GM23338 (cell line): ENCODE results near the gene SAPCD1. TPM values are rescaled to one million over a fixed set of nuclear protein-coding genes. Genes with fewer than 3 reads are reported as not detected.
A peak's percentile ranks its signal among the peaks of the same experiment; 100 is the strongest.

Experiments used
- ATAC-seq: fragments of 200-7000 bp; cut with Tn5 transposase; 3 replicates; pipeline ENCODE4 v1.9.1; 2020
- DNase-seq: peaks from one replicate; pipeline ENCODE4 v3.0.0-alpha.2; 2015; ENCODE audit warnings: low spot score
- H2AFZ ChIP-seq: fragments of 200-600 bp; sonication (generic); 2 replicates; pipeline ENCODE4 v1.8.0; 2016; ENCODE audit warnings: antibody characterized with exemption, mild to moderate bottlenecking, moderate library complexity
- H3F3A ChIP-seq: fragments of 200-600 bp; sonication (generic); replicated peaks from 2 replicates; pipeline ENCODE4 v1.8.0; 2017; ENCODE audit warnings: antibody characterized with exemption, mixed run types, low read depth
- H3K27ac ChIP-seq: fragments of 200-600 bp; sonication (generic); 2 replicates; pipeline ENCODE4 v1.6.1; 2016; ENCODE audit warnings: low read depth
- H3K27me3 ChIP-seq: fragments of 200-600 bp; sonication (generic); 2 replicates; pipeline ENCODE4 v1.8.0; 2016; ENCODE audit warnings: mild to moderate bottlenecking, mixed run types, moderate library complexity; ENCODE audit not compliant: insufficient read depth
- H3K36me3 ChIP-seq: fragments of 200-600 bp; sonication (generic); 2 replicates; pipeline ENCODE4 v1.8.0; 2016; ENCODE audit warnings: mild to moderate bottlenecking; ENCODE audit not compliant: insufficient read depth
- H3K4me1 ChIP-seq: fragments of 200-600 bp; sonication (generic); 2 replicates; pipeline ENCODE4 v1.8.0; 2016; ENCODE audit warnings: mild to moderate bottlenecking, moderate library complexity; ENCODE audit not compliant: insufficient read depth
- H3K4me2 ChIP-seq: fragments of 200-600 bp; sonication (generic); 2 replicates; pipeline ENCODE4 v1.7.1; 2017; ENCODE audit warnings: mixed run types
- H3K4me3 ChIP-seq: fragments of 200-600 bp; sonication (generic); 2 replicates; pipeline ENCODE4 v1.6.1; 2016; ENCODE audit warnings: mixed run types
- H3K79me2 ChIP-seq: fragments of 200-600 bp; sonication (generic); replicated peaks from 2 replicates; pipeline ENCODE4 v1.8.0; 2017; ENCODE audit warnings: mild to moderate bottlenecking; ENCODE audit not compliant: insufficient read depth
- H3K9me2 ChIP-seq: fragments of 200-600 bp; sonication (generic); 2 replicates; pipeline ENCODE4 v1.8.0; 2017; ENCODE audit not compliant: insufficient read depth
- H4K20me1 ChIP-seq: fragments of 200-600 bp; sonication (generic); replicated peaks from 2 replicates; pipeline ENCODE4 v1.8.0; 2017; ENCODE audit warnings: mild to moderate bottlenecking; ENCODE audit not compliant: insufficient read depth
- H3K27ac Mint-ChIP-seq: 2 replicates; pipeline ENCODE4 v1.8.0; 2020; ENCODE audit warnings: inconsistent platforms, mild to moderate bottlenecking, moderate library complexity, mixed read lengths
- H3K27me3 Mint-ChIP-seq: 3 replicates; pipeline ENCODE4 v1.8.0; 2022; ENCODE audit warnings: low read depth, mild to moderate bottlenecking, moderate library complexity, mixed read lengths, inconsistent platforms; ENCODE audit not compliant: insufficient read depth, poor library complexity
- H3K36me3 Mint-ChIP-seq: 3 replicates; pipeline ENCODE4 v1.8.0; 2021; ENCODE audit warnings: low read depth, mild to moderate bottlenecking, inconsistent platforms, moderate library complexity, mixed read lengths
- H3K4me1 Mint-ChIP-seq: 3 replicates; pipeline ENCODE4 v1.8.0; 2020; ENCODE audit warnings: mild to moderate bottlenecking, inconsistent platforms, mixed read lengths
- H3K4me3 Mint-ChIP-seq: 3 replicates; pipeline ENCODE4 v1.8.0; 2021; ENCODE audit warnings: moderate library complexity, mild to moderate bottlenecking, inconsistent platforms, mixed read lengths
- H3K9me3 Mint-ChIP-seq: 3 replicates; pipeline ENCODE4 v1.8.0; 2020; ENCODE audit warnings: moderate library complexity, mild to moderate bottlenecking, inconsistent platforms, mixed read lengths
- CREB1 ChIP-seq: fragments of 250-450 bp; sonication (Bioruptor Pico); IDR thresholded peaks from 2 replicates; pipeline ENCODE4 v1.5.0; 2020; ENCODE audit warnings: low read depth, mild to moderate bottlenecking, moderate library complexity
- CTCF ChIP-seq, 2 experiments: fragments of 200-600 bp in 1 of 2; sonication (generic) in 1 of 2; conservative IDR thresholded peaks; 2 replicates each; pipeline versions ENCODE4 v1.5.1 to v1.6.1; 2016 to 2017; ENCODE audit warnings: antibody characterized with exemption in 2 of 2, low read depth in 2 of 2, mild to moderate bottlenecking in 2 of 2, moderate library complexity in 1 of 2
- ETS1 ChIP-seq: IDR thresholded peaks from 2 replicates; pipeline ENCODE4 v1.6.1; 2016; ENCODE audit warnings: antibody characterized with exemption
- EZH2phosphoT487 ChIP-seq: fragments of 200-600 bp; sonication (generic); IDR thresholded peaks from one replicate; pipeline ENCODE4 v1.8.1; 2018; ENCODE audit warnings: antibody characterized with exemption; ENCODE audit not compliant: unreplicated experiment
- JUNB ChIP-seq: IDR thresholded peaks from one replicate; pipeline ENCODE4 v1.6.1; 2016; ENCODE audit warnings: antibody characterized with exemption; ENCODE audit not compliant: unreplicated experiment
- POLR2AphosphoS5 ChIP-seq: IDR thresholded peaks from 2 replicates; pipeline ENCODE4 v1.6.1; 2016; ENCODE audit warnings: antibody characterized with exemption, low read depth
- polyA plus RNA-seq: library from polyadenylated mRNA; unstranded; fragments of >200 nt; fragmentation: Nextera tagmentation; extraction: Ambion mirVana; gene quantifications from 2 replicates; pipeline ENCODE4 v1.2.1, GENCODE V29; 2016
- total RNA-seq: library from RNA; depleted of rRNA; stranded (reverse); fragments of >200 nt; shearing (Covaris generic); gene quantifications from 2 replicates; pipeline ENCODE4 v1.2.3, GENCODE V29; 2014

The SAPCD1 gene
- total and polyA plus RNA-seq, 2 experiments from 2014 or later = 3.9 to 5.0 TPM

GRCh38 chr6:31734247-31734820 lies 28.1 kb upstream of the SAPCD1 start:
- no peaks in the 10 kb centered on the region for H3K27me3 ChIP-seq
- peak overlapping the region; percentile 96 for H3K4me3 ChIP-seq
- TF ChIP-seq JUNB (no peak), CREB1 (CRISPR knock-in tag) (peak; percentile 64; the same call in 1 of the 2 replicates), CTCF (conservative IDR thresholded peaks at IDR 0.05; ENCODE audit: low read depth in 2 of 2) (no peak)
- ATAC-seq (no peak), DNase-seq (no peak)
- Mint-ChIP-seq H3K36me3 (peaks cover 42% of the 10 kb centered on the region), H3K9me3 (no peaks in the 10 kb centered on the region), H3K4me1 (peaks cover 50% of the 10 kb centered on the region), H3K27me3 (peaks cover 27% of the 10 kb centered on the region), H3K4me3 (peak overlapping the region; percentile 92), H3K27ac (peak overlapping the region; percentile 92)
- H3K79me2 ChIP-seq = peaks cover 27% of the 10 kb centered on the region
- peak overlapping the region; percentile 91 for H3K4me2 ChIP-seq
- H3K27ac ChIP-seq = peak overlapping the region; percentile 78; the same call in 1 of the 2 replicates
- H4K20me1 ChIP-seq = peaks cover 11% of the 10 kb centered on the region; the same call in 1 of the 2 replicates
- H3F3A ChIP-seq = peaks cover 62% of the 10 kb centered on the region
- peaks cover 29% of the 10 kb centered on the region for H3K36me3 ChIP-seq
- H3K4me1 ChIP-seq = peaks cover 45% of the 10 kb centered on the region
- no peaks in the 10 kb centered on the region for H3K9me2 ChIP-seq
- H2AFZ ChIP-seq = no peak overlapping the region

- Histone ChIP-seq H3K36me3 (peaks cover 29% of the 10 kb centered on the region), H2AFZ (no peak overlapping the region), H4K20me1 (peaks cover 11% of the 10 kb centered on the region; the same call in 1 of the 2 replicates), H3K4me3 (peak overlapping the region; percentile 96), H3K4me2 (peak overlapping the region; percentile 91), H3K27me3 (no peaks in the 10 kb centered on the region), H3K79me2 (peaks cover 27% of the 10 kb centered on the region), H3K27ac (peak overlapping the region; percentile 78; the same call in 1 of the 2 replicates), H3K9me2 (no peaks in the 10 kb centered on the region), H3F3A (peaks cover 62% of the 10 kb centered on the region), H3K4me1 (peaks cover 45% of the 10 kb centered on the region)
- Mint-ChIP-seq H3K4me3 (peak overlapping the region; percentile 92), H3K4me1 (peaks cover 53% of the 10 kb centered on the region), H3K27ac (peak overlapping the region; percentile 47; the same call in 1 of the 2 replicates), H3K36me3 (peaks cover 42% of the 10 kb centered on the region), H3K27me3 (peaks cover 33% of the 10 kb centered on the region), H3K9me3 (no peaks in the 10 kb centered on the region)
- peak; percentile 85 for DNase-seq
- peak; percentile 36 for ATAC-seq
- peak; percentile 12; the same call in 1 of the 2 replicates for TF ChIP-seq ETS1
- TF ChIP-seq POLR2AphosphoS5 = peak; percentile 72
- no peak for TF ChIP-seq EZH2phosphoT487
These were observed 27.5 kb upstream of the SAPCD1 start for GRCh38 chr6:31734821-31735406.
